Measurements from ENCODE around the gene ZC3H10. TPM values are rescaled to one million over a fixed set of nuclear protein-coding genes. Genes with fewer than 3 reads are reported as not detected.
A peak's percentile ranks its signal among the peaks of the same experiment; 100 is the strongest.

Gene ZC3H10
- total RNA-seq, 1 experiment from 2014 or later, result 11.3 TPM

DNA sequence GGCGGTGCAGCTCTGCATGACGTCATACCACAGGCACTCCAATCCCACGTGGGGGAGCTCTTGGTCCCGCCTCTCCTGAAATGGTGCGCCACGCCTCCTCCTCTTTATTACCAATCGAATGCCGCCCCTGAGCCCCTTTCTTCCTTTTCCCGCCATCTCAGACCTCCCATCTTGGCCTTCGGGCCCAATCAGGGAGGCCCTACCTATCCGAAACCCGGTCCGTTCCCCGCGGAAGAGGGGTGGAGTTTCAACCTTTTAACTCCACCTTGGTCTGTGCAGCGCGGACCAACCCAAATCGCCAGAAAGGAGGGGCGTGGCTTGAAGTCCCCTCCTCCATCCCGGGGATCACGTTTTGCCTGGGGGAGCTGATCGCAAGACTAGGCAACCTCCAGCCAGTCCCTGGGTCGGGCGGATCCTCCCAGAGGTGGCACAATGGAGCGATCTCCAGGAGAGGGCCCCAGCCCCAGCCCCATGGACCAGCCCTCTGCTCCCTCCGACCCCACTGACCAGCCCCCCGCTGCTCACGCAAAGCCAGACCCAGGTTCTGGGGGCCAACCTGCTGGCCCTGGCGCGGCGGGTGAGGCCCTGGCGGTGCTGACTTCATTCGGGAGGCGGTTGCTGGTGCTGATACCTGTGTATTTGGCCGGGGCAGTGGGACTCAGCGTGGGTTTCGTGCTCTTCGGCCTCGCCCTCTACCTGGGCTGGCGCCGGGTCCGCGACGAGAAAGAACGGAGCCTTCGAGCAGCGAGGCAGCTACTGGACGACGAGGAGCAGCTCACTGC lies 10.0 kb downstream of the ZC3H10 start, which contains the start of gene ESYT1:
Gene ESYT1, plus strand, starts transcription at position 380 of the 782 bp plus-strand sequence. Its CDS starts 53 bp downstream, at position 433.
- peak; percentile 95 for ATAC-seq
- H3K36me3 Mint-ChIP-seq, result peaks cover 30% of the 10 kb centered on the region
- H3K27ac Mint-ChIP-seq, result peak within 1 kb of the TSS; percentile 99
- H3K9me3 Mint-ChIP-seq, result no peaks in the 10 kb centered on the region
- peak; percentile 99 for DNase-seq (ENCODE audit: low spot score)
- H3K27me3 Mint-ChIP-seq (ENCODE audit: low read depth), result no peaks in the 10 kb centered on the region; the same call in 1 of the 2 replicates
- H3K4me3 Mint-ChIP-seq, result peak within 1 kb of the TSS; percentile 98
- POLR2A ChIA-PET, result interaction anchor here (0.6 to 5.3 kb wide), 17 partner anchors 10 to 508 kb away, joined by 3 to 104 read pairs (median 5); partner anchors contain the start of genes CNPY2, ERBB3, MYL6 and PA2G4
- CTCF ChIA-PET, result interaction anchor here (0.5 to 4.2 kb wide), 31 partner anchors 8 to 1044 kb away, joined by 3 to 61 read pairs (median 5); partner anchors contain the start of genes ANKRD52, COQ10A, MYL6 and MYL6B
- H3K4me1 Mint-ChIP-seq, result peaks cover 30% of the 10 kb centered on the region
- TF ChIP-seq CREM (CRISPR knock-in tag; IDR thresholded peaks at IDR 0.05), result no peak; the same call in 1 of the 2 replicates
- no peak for TF ChIP-seq SOX15 (CRISPR knock-in tag; IDR thresholded peaks at IDR 0.05)
- TF ChIP-seq TEAD4 (CRISPR knock-in tag; IDR thresholded peaks at IDR 0.05), result no peak
- no peak for TF ChIP-seq GTF2I (CRISPR knock-in tag; conservative IDR thresholded peaks at IDR 0.05)
- no peak for TF ChIP-seq MXD4 (CRISPR knock-in tag; IDR thresholded peaks at IDR 0.05; ENCODE audit: borderline replicate concordance)
- TF ChIP-seq IRF2 (CRISPR knock-in tag; IDR thresholded peaks at IDR 0.05; ENCODE audit: borderline replicate concordance, low read depth), result no peak
- TF ChIP-seq, protein P1, sequence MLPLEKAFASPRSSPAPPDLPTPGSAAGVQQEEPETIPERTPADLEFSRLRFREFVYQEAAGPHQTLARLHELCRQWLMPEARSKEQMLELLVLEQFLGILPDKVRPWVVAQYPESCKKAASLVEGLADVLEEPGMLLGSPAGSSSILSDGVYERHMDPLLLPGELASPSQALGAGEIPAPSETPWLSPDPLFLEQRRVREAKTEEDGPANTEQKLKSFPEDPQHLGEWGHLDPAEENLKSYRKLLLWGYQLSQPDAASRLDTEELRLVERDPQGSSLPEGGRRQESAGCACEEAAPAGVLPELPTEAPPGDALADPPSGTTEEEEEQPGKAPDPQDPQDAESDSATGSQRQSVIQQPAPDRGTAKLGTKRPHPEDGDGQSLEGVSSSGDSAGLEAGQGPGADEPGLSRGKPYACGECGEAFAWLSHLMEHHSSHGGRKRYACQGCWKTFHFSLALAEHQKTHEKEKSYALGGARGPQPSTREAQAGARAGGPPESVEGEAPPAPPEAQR (CRISPR knock-in tag; IDR thresholded peaks at IDR 0.05), result no peak
- TF ChIP-seq SMAD3 (CRISPR knock-in tag; IDR thresholded peaks at IDR 0.05; ENCODE audit: borderline replicate concordance), result no peak
- TF ChIP-seq, protein P2, sequence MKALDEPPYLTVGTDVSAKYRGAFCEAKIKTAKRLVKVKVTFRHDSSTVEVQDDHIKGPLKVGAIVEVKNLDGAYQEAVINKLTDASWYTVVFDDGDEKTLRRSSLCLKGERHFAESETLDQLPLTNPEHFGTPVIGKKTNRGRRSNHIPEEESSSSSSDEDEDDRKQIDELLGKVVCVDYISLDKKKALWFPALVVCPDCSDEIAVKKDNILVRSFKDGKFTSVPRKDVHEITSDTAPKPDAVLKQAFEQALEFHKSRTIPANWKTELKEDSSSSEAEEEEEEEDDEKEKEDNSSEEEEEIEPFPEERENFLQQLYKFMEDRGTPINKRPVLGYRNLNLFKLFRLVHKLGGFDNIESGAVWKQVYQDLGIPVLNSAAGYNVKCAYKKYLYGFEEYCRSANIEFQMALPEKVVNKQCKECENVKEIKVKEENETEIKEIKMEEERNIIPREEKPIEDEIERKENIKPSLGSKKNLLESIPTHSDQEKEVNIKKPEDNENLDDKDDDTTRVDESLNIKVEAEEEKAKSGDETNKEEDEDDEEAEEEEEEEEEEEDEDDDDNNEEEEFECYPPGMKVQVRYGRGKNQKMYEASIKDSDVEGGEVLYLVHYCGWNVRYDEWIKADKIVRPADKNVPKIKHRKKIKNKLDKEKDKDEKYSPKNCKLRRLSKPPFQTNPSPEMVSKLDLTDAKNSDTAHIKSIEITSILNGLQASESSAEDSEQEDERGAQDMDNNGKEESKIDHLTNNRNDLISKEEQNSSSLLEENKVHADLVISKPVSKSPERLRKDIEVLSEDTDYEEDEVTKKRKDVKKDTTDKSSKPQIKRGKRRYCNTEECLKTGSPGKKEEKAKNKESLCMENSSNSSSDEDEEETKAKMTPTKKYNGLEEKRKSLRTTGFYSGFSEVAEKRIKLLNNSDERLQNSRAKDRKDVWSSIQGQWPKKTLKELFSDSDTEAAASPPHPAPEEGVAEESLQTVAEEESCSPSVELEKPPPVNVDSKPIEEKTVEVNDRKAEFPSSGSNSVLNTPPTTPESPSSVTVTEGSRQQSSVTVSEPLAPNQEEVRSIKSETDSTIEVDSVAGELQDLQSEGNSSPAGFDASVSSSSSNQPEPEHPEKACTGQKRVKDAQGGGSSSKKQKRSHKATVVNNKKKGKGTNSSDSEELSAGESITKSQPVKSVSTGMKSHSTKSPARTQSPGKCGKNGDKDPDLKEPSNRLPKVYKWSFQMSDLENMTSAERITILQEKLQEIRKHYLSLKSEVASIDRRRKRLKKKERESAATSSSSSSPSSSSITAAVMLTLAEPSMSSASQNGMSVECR (CRISPR knock-in tag; IDR thresholded peaks at IDR 0.05; ENCODE audit: borderline replicate concordance), result peak; percentile 94; the same call in 1 of the 2 replicates
- TF ChIP-seq ESRRA (CRISPR knock-in tag; IDR thresholded peaks at IDR 0.05; ENCODE audit: borderline replicate concordance), result 0 out of 2 replicates have a peak, but pooled peaks have one; percentile 13
- TF ChIP-seq ZNF219 (CRISPR knock-in tag; IDR thresholded peaks at IDR 0.05; ENCODE audit: borderline replicate concordance), result no peak
- no peak for TF ChIP-seq TCF7 (CRISPR knock-in tag; IDR thresholded peaks at IDR 0.05; ENCODE audit: low read depth)
- TF ChIP-seq, protein P3, sequence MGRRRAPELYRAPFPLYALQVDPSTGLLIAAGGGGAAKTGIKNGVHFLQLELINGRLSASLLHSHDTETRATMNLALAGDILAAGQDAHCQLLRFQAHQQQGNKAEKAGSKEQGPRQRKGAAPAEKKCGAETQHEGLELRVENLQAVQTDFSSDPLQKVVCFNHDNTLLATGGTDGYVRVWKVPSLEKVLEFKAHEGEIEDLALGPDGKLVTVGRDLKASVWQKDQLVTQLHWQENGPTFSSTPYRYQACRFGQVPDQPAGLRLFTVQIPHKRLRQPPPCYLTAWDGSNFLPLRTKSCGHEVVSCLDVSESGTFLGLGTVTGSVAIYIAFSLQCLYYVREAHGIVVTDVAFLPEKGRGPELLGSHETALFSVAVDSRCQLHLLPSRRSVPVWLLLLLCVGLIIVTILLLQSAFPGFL (CRISPR knock-in tag; IDR thresholded peaks at IDR 0.05; ENCODE audit: borderline replicate concordance), result no peak
- TF ChIP-seq GABPB1 (CRISPR knock-in tag; IDR thresholded peaks at IDR 0.05), result peak; percentile 38; the same call in 1 of the 2 replicates
- peak; percentile 87; the same call in 1 of the 2 replicates for TF ChIP-seq ZNF232 (CRISPR knock-in tag; IDR thresholded peaks at IDR 0.05)
- TF ChIP-seq EMX1 (CRISPR knock-in tag; IDR thresholded peaks at IDR 0.05), result no peak
- peak; percentile 48 for TF ChIP-seq NFYB (CRISPR knock-in tag; conservative IDR thresholded peaks at IDR 0.05; ENCODE audit: low read depth)
- TF ChIP-seq, protein P4, sequence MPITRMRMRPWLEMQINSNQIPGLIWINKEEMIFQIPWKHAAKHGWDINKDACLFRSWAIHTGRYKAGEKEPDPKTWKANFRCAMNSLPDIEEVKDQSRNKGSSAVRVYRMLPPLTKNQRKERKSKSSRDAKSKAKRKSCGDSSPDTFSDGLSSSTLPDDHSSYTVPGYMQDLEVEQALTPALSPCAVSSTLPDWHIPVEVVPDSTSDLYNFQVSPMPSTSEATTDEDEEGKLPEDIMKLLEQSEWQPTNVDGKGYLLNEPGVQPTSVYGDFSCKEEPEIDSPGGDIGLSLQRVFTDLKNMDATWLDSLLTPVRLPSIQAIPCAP (CRISPR knock-in tag; IDR thresholded peaks at IDR 0.05), result 0 out of 2 replicates have a peak, but pooled peaks have one; percentile 26
- TF ChIP-seq SP1 (CRISPR knock-in tag; conservative IDR thresholded peaks at IDR 0.05), result peak; percentile 82; the same call in 1 of the 2 replicates
- TF ChIP-seq, protein P5, sequence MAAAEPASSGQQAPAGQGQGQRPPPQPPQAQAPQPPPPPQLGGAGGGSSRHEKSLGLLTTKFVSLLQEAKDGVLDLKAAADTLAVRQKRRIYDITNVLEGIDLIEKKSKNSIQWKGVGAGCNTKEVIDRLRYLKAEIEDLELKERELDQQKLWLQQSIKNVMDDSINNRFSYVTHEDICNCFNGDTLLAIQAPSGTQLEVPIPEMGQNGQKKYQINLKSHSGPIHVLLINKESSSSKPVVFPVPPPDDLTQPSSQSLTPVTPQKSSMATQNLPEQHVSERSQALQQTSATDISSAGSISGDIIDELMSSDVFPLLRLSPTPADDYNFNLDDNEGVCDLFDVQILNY (CRISPR knock-in tag; IDR thresholded peaks at IDR 0.05), result peak; percentile 93; the same call in 1 of the 2 replicates
- no peak for TF ChIP-seq ELF4 (CRISPR knock-in tag; IDR thresholded peaks at IDR 0.05; ENCODE audit: low read depth)
- TF ChIP-seq MLX (CRISPR knock-in tag; IDR thresholded peaks at IDR 0.05), result no peak
- TF ChIP-seq, protein P6, sequence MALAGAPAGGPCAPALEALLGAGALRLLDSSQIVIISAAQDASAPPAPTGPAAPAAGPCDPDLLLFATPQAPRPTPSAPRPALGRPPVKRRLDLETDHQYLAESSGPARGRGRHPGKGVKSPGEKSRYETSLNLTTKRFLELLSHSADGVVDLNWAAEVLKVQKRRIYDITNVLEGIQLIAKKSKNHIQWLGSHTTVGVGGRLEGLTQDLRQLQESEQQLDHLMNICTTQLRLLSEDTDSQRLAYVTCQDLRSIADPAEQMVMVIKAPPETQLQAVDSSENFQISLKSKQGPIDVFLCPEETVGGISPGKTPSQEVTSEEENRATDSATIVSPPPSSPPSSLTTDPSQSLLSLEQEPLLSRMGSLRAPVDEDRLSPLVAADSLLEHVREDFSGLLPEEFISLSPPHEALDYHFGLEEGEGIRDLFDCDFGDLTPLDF (CRISPR knock-in tag; IDR thresholded peaks at IDR 0.05), result no peak
- TF ChIP-seq JUN (CRISPR knock-in tag; IDR thresholded peaks at IDR 0.05), result no peak
- TF ChIP-seq, protein P7, sequence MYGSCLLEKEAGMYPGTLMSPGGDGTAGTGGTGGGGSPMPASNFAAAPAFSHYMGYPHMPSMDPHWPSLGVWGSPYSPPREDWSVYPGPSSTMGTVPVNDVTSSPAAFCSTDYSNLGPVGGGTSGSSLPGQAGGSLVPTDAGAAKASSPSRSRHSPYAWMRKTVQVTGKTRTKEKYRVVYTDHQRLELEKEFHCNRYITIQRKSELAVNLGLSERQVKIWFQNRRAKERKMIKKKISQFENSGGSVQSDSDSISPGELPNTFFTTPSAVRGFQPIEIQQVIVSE (CRISPR knock-in tag; IDR thresholded peaks at IDR 0.05; ENCODE audit: borderline replicate concordance), result no peak
- TF ChIP-seq RORB (CRISPR knock-in tag; IDR thresholded peaks at IDR 0.05), result no peak

All from WTC11 (cell line).